Measurements from ENCODE around the gene FBXL20.

DNA sequence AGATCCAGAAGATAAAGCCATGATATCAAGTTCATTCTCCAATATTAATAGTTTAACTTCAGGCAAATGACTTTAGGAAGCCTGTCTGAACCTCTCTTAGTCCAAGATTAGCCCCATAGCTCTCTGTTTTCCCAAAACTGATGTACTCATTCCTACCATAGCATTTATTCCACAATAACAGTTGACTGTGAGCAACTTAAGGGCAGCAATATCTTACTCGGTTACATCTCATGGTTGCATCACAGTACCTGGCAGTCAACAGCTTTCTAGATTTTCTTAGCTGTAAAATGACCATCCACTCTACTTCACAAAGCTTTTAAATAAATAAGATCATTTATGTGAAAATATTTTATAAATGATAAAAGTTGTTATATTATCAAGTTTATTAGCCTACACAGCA lies 117.5 kb downstream of the FBXL20 start:
- TF ChIP-seq POLR2A (IDR thresholded peaks at IDR 0.05; ENCODE audit: low read depth, low read length), result no peak
- TF ChIP-seq CTCF (IDR thresholded peaks at IDR 0.05; ENCODE audit: extremely low read depth in 1 of 2, insufficient read depth in 1 of 2, low read depth in 1 of 2, low read length in 2 of 2), result no peak
- TF ChIP-seq MYC (IDR thresholded peaks at IDR 0.05; ENCODE audit: low read depth, low read length), result no peak
- no peak for TF ChIP-seq POLR2AphosphoS5 (IDR thresholded peaks at IDR 0.05; ENCODE audit: insufficient read depth, low read depth, low read length)
- TF ChIP-seq MAX (IDR thresholded peaks at IDR 0.05; ENCODE audit: insufficient read depth, insufficient read length), result no peak

Data from endothelial cell of umbilical vein (primary cell).